DND-41 (cell line): ENCODE data around the gene OPN1MW.

ENCODE experiments used
- EZH2 ChIP-seq: IDR thresholded peaks from 3 replicates; pipeline ENCODE4 v1.6.1; 2012; ENCODE audit warnings: borderline replicate concordance, low read depth, mild to moderate bottlenecking, moderate library complexity, low read length, inconsistent platforms; ENCODE audit not compliant: severe bottlenecking
- TF ChIP-seq, protein P1 (sequence below): IDR thresholded peaks from 2 replicates; pipeline ENCODE4 v1.5.1; 2012; ENCODE audit warnings: borderline replicate concordance, low read length, moderate library complexity, mild to moderate bottlenecking; ENCODE audit not compliant: poor library complexity, severe bottlenecking; ENCODE audit errors: extremely low read depth

DNA sequence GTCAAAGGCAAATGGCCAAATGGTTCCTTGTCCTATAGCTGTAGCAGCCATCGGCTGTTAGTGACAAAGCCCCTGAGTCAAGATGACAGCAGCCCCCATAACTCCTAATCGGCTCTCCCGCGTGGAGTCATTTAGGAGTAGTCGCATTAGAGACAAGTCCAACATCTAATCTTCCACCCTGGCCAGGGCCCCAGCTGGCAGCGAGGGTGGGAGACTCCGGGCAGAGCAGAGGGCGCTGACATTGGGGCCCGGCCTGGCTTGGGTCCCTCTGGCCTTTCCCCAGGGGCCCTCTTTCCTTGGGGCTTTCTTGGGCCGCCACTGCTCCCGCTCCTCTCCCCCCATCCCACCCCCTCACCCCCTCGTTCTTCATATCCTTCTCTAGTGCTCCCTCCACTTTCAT, 42.2 kb upstream of the OPN1MW start:
- TF ChIP-seq, protein P1, sequence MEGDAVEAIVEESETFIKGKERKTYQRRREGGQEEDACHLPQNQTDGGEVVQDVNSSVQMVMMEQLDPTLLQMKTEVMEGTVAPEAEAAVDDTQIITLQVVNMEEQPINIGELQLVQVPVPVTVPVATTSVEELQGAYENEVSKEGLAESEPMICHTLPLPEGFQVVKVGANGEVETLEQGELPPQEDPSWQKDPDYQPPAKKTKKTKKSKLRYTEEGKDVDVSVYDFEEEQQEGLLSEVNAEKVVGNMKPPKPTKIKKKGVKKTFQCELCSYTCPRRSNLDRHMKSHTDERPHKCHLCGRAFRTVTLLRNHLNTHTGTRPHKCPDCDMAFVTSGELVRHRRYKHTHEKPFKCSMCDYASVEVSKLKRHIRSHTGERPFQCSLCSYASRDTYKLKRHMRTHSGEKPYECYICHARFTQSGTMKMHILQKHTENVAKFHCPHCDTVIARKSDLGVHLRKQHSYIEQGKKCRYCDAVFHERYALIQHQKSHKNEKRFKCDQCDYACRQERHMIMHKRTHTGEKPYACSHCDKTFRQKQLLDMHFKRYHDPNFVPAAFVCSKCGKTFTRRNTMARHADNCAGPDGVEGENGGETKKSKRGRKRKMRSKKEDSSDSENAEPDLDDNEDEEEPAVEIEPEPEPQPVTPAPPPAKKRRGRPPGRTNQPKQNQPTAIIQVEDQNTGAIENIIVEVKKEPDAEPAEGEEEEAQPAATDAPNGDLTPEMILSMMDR: no peak
- no peak for TF ChIP-seq EZH2
